ENCODE data around the gene FAH. TPM values are rescaled to one million over a fixed set of nuclear protein-coding genes. Genes with fewer than 3 reads are reported as not detected.
"Not testable (repeated sequence)": the region's sequence is repeated elsewhere in the genome, so short reads cannot be mapped to it uniquely, and the experiment has no call there.

FAH gene
- total RNA-seq, 1 donor from 2014 or later = 25.6 TPM

DNA sequence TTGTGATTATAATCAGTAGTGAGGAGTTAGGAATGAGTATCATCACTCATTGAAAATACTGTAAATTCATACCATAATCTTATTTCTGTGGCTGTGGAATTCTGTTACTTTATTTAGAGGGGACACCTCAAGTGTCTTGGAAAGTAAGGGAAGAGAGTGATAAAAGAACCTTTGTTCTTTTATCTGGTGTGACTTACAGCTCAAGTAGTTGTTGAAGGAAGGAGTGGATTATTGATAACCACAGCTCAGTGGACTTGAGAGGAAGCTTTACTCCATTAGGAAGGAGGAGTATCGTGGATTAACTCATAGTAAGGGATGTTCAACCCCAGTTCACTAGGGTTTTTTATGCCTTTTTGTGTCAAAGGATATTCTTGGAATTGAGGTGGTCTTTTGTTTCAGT, 32.2 kb upstream of the FAH start:
- intact Hi-C loops (cut with DNase I) = no loop called here
- ATAC-seq (no peak), DNase-seq (no peak)
- H3K36me3 ChIP-seq = peaks cover 26% of the 10 kb centered on the region
- TF ChIP-seq CTCF (IDR thresholded peaks at IDR 0.05) = no peak
- H3K27ac ChIP-seq = no peak overlapping the region
- H3K9me3 ChIP-seq = no peaks in the 10 kb centered on the region
- no peaks in the 10 kb centered on the region for H3K27me3 ChIP-seq (ENCODE audit: low read depth)
- no peak overlapping the region for H3K4me3 ChIP-seq
- H3K4me1 ChIP-seq = no peaks in the 10 kb centered on the region

- TF ChIP-seq CTCF (IDR thresholded peaks at IDR 0.05) = no peak
- Histone ChIP-seq H3K9me3 (no peaks in the 10 kb centered on the region), H3K27me3 (ENCODE audit: low read depth) (no peaks in the 10 kb centered on the region), H3K36me3 (peaks cover 35% of the 10 kb centered on the region), H3K4me1 (no peaks in the 10 kb centered on the region), H3K4me3 (no peak overlapping the region), H3K27ac (no peak overlapping the region)
- DNase-seq (no peak), ATAC-seq (no peak)
- intact Hi-C loops (cut with DNase I) = no loop called here
Measured at GRCh38 chr15:80121546-80121945, 31.3 kb upstream of the FAH start.

DNA sequence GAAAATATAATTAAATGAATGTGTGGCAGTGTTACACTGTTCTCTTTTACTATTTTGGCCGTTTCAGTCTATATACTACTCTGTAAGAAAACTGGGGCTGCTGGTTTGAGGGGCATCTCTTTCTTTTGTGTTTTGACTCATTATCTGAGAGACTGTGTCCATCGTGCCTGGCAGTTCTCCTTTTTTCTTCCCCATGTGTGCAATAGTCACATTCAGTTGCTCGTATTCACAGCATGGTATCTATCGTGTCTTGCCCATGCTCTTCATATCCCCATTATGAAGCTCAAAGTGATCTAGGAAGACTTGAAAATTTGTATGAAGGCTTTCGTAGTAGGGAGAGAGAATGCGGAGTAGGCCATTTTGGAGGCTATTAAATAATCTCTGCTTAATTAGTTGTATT, 29.8 kb upstream of the FAH start:
- no peak for TF ChIP-seq CTCF (IDR thresholded peaks at IDR 0.05)
- ATAC-seq = peak in 1 of 2 donors; percentile 45
- H3K27ac ChIP-seq = no peak overlapping the region
- no peaks in the 10 kb centered on the region for H3K27me3 ChIP-seq (ENCODE audit: low read depth)
- H3K4me3 ChIP-seq = no peak overlapping the region
- no peaks in the 10 kb centered on the region for H3K4me1 ChIP-seq
- no peaks in the 10 kb centered on the region for H3K9me3 ChIP-seq
- H3K36me3 ChIP-seq = peaks cover 36% of the 10 kb centered on the region
- no peak for DNase-seq
- intact Hi-C loops (cut with DNase I) = no loop called here

DNA sequence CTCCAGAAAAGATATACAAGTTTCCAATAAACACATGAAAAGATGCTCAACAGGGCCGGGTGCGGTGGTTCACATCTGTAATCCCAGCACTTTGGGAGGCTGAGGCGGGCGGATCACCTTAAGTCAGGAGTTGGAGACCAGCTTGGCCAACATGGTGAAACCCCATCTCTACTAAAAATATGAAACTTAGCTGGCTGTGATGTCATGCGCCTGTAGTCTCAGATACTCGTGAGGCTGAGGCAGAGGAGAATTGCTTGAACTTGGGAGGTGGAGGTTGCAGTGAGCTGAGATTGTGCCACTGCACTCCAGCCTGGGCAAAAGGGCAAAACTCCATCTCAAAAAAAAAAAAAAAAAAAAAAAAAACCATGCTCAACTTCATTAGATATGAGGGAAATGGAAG, 25.5 kb upstream of the FAH start:
- not testable (repeated sequence) for ATAC-seq
- H3K36me3 ChIP-seq = peaks cover 56% of the 10 kb centered on the region

GRCh38 chr15:80127911-80128310, 24.9 kb upstream of the FAH start:
- intact Hi-C loops (cut with DNase I) = no loop called here
- ATAC-seq (no peak), DNase-seq (no peak)
- Histone ChIP-seq H3K27ac (no peak overlapping the region), H3K36me3 (peaks cover 56% of the 10 kb centered on the region), H3K9me3 (no peaks in the 10 kb centered on the region), H3K27me3 (ENCODE audit: low read depth) (no peaks in the 10 kb centered on the region), H3K4me1 (no peaks in the 10 kb centered on the region), H3K4me3 (no peak overlapping the region)
- no peak for TF ChIP-seq CTCF (IDR thresholded peaks at IDR 0.05)

More for the DNA sequence above, 25.5 kb upstream of the FAH start:
- H3K27ac ChIP-seq; H3K4me3 ChIP-seq; intact Hi-C loops (cut with DNase I); H3K27me3 ChIP-seq (ENCODE audit: low read depth); DNase-seq; H3K4me1 ChIP-seq; H3K9me3 ChIP-seq: not testable (repeated sequence)

- Histone ChIP-seq H3K4me3 (no peak overlapping the region), H3K9me3 (no peaks in the 10 kb centered on the region), H3K27ac (no peak overlapping the region), H3K27me3 (ENCODE audit: low read depth) (no peaks in the 10 kb centered on the region), H3K4me1 (no peaks in the 10 kb centered on the region), H3K36me3 (peaks cover 72% of the 10 kb centered on the region)
- intact Hi-C loops (cut with DNase I) = no loop called here
- no peak for DNase-seq
- ATAC-seq = peak in 1 of 2 donors; percentile 55
- no peak for TF ChIP-seq CTCF (IDR thresholded peaks at IDR 0.05)
Measured at GRCh38 chr15:80132382-80132781, 20.4 kb upstream of the FAH start.

Measured in lower lobe of right lung (tissue), 2 donors.